GM12892 (cell line): ENCODE data around the gene GALNT12.

ENCODE experiments used
- POLR2A ChIP-seq: IDR thresholded peaks from 2 replicates; pipeline ENCODE4 v1.6.1; 2011; ENCODE audit warnings: low read depth, low read length, control low read depth
- POLR2AphosphoS5 ChIP-seq: IDR thresholded peaks from 2 replicates; pipeline ENCODE4 v1.6.1; 2011; ENCODE audit warnings: low read depth, low read length, control low read depth
- TAF1 ChIP-seq: IDR thresholded peaks from 2 replicates; pipeline ENCODE4 v1.6.1; 2011; ENCODE audit warnings: low read depth, mild to moderate bottlenecking, control low read depth, low read length, borderline replicate concordance

- TF ChIP-seq POLR2AphosphoS5 (no peak), POLR2A (no peak), TAF1 (no peak)
Observed at GRCh38 chr9:98777618-98778017, 29.9 kb upstream of the GALNT12 start.
